HepG2 (cell line): ENCODE data around the gene CNEP1R1. TPM values are rescaled to one million over a fixed set of nuclear protein-coding genes. Genes with fewer than 3 reads are reported as not detected.

ENCODE experiments used
- ATAC-seq: fragments of 200-7000 bp; cut with Tn5 transposase; 3 replicates; pipeline ENCODE4 v1.9.1; 2020; ENCODE audit warnings: mild to moderate bottlenecking, moderate library complexity
- BruUV-seq: library from RNA; stranded (reverse); fragments of 400-500 nt; replicated peaks from 2 replicates; lab custom pipeline; 2021; lab: Mats Ljungman, UMichigan
- CTCF ChIA-PET: fragments of 300-600 bp; formaldehyde crosslinking; extraction: SDS; loops from one replicate; lab custom pipeline; 2021; ENCODE audit warnings: low total read pairs, inconsistent platforms, low intra/inter-chr PET ratio; lab: Yijun Ruan, JAX
- POLR2A ChIA-PET: fragments of 350-600 bp; sonication (Branson Sonifier 250); formaldehyde crosslinking; loops from one replicate; lab custom pipeline; 2020; ENCODE audit warnings: antibody characterized with exemption, inconsistent platforms; lab: Yijun Ruan, JAX
- DNase-seq: peaks from one replicate; pipeline ENCODE4 v3.0.0-alpha.2; 2015; ENCODE audit warnings: low spot score
- FAIRE-seq: peaks from 3 replicates; lab custom pipeline; 2011; peaks lifted over from hg19 to GRCh38; lab: Jason Lieb, UNC
- H2AFZ ChIP-seq: one replicate; pipeline ENCODE4 v1.6.1; 2011; ENCODE audit warnings: low read length, inconsistent platforms
- H3K27ac ChIP-seq: fragments of 300-600 bp; 3 replicates; pipeline ENCODE4 v1.8.0; 2011; ENCODE audit warnings: mixed run types, mild to moderate bottlenecking, mixed read lengths, low read length, inconsistent platforms; ENCODE audit not compliant: insufficient read depth; ENCODE audit errors: extremely low read length
- H3K27me3 ChIP-seq, 2 experiments: fragments of 200-600 bp in 1 of 2; 2 replicates in 1 of 2; 3 replicates in 1 of 2; pipeline versions ENCODE4 v1.6.0 to v1.8.0; 2011; ENCODE audit warnings: low read length in 2 of 2, mild to moderate bottlenecking in 2 of 2, moderate library complexity in 2 of 2, inconsistent platforms in 1 of 2; ENCODE audit not compliant: insufficient read depth in 2 of 2, control insufficient read depth in 1 of 2
- H3K36me3 ChIP-seq, 2 experiments: fragments of 200-600 bp in 1 of 2; replicated peaks in 1 of 2; 2 replicates in 1 of 2; 3 replicates in 1 of 2; pipeline versions ENCODE4 v1.5.1 to v1.8.0; 2011; ENCODE audit warnings: low read length in 2 of 2, inconsistent platforms in 1 of 2; ENCODE audit not compliant: insufficient read depth in 2 of 2, control insufficient read depth in 1 of 2
- H3K4me1 ChIP-seq: 2 replicates; pipeline ENCODE4 v1.5.1; 2012; ENCODE audit warnings: low read length, inconsistent platforms; ENCODE audit not compliant: insufficient read depth
- H3K4me2 ChIP-seq: 2 replicates; pipeline ENCODE4 v1.6.0; 2011; ENCODE audit warnings: low read depth, low read length, inconsistent platforms
- H3K4me3 ChIP-seq, 3 experiments: fragments of 200-600 bp in 1 of 3; sonication (generic), shearing (Covaris generic) in 1 of 3; replicated peaks in 1 of 3; 2 replicates each; pipeline ENCODE4 v1.5.1; 2011 to 2016; ENCODE audit warnings: low read length in 3 of 3, inconsistent platforms in 2 of 3, low read depth in 2 of 3, mild to moderate bottlenecking in 2 of 3, control low read depth in 1 of 3, mixed read lengths in 1 of 3; ENCODE audit not compliant: insufficient read depth in 1 of 3
- H3K79me2 ChIP-seq: one replicate; pipeline ENCODE4 v1.6.1; 2011; ENCODE audit warnings: low read length, inconsistent platforms; ENCODE audit not compliant: insufficient read depth
- H3K9ac ChIP-seq: 2 replicates; pipeline ENCODE4 v1.6.0; 2011; ENCODE audit warnings: mild to moderate bottlenecking, low read depth, low read length, inconsistent platforms; ENCODE audit not compliant: insufficient read depth
- H3K9me3 ChIP-seq: 2 replicates; pipeline ENCODE4 v1.5.1; 2012; ENCODE audit warnings: mild to moderate bottlenecking, low read length
- H4K20me1 ChIP-seq: 2 replicates; pipeline ENCODE4 v1.6.0; 2011; ENCODE audit warnings: inconsistent platforms, mild to moderate bottlenecking, low read length, moderate library complexity; ENCODE audit not compliant: insufficient read depth
- ARNT ChIP-seq: fragments of 450-650 bp; IDR thresholded peaks from 2 replicates; pipeline ENCODE4 v1.6.1; 2017
- DNMT3B ChIP-seq: conservative IDR thresholded peaks from 2 replicates; pipeline ENCODE4 v1.6.1; 2016; ENCODE audit warnings: missing biosample characterization, control low read depth
- HMG20B ChIP-seq: conservative IDR thresholded peaks from 2 replicates; pipeline ENCODE4 v1.6.1; 2016; ENCODE audit warnings: missing genetic modification reagents, missing compliant biosample characterization
- IKZF5 ChIP-seq: IDR thresholded peaks from 2 replicates; pipeline ENCODE4 v1.6.1; 2018; ENCODE audit warnings: missing genetic modification reagents, mild to moderate bottlenecking, missing compliant biosample characterization
- PAF1 ChIP-seq: IDR thresholded peaks from 2 replicates; pipeline ENCODE4 v1.6.1; 2016; ENCODE audit warnings: missing genetic modification reagents, missing compliant biosample characterization
- RBM22 ChIP-seq: fragments of 200-400 bp; formaldehyde crosslinking; optimal IDR thresholded peaks from 2 replicates; pipeline ENCODE3; 2017; ENCODE audit warnings: mild to moderate bottlenecking, low read length, moderate library complexity
- SAFB2 ChIP-seq: sonication (generic); formaldehyde crosslinking; IDR thresholded peaks from 2 replicates; pipeline ENCODE4 v1.5.1; 2020; ENCODE audit warnings: missing genetic modification reagents, low read depth, mild to moderate bottlenecking, borderline replicate concordance
- SALL1 ChIP-seq: sonication (generic); formaldehyde crosslinking; IDR thresholded peaks from 2 replicates; pipeline ENCODE4 v1.8.0; 2022; ENCODE audit warnings: mild to moderate bottlenecking, missing genetic modification reagents
- SMARCC2 ChIP-seq: fragments of 450-650 bp; IDR thresholded peaks from 2 replicates; pipeline ENCODE4 v1.6.1; 2017; ENCODE audit warnings: antibody characterized with exemption, mild to moderate bottlenecking
- TOPORS ChIP-seq: sonication (generic); formaldehyde crosslinking; IDR thresholded peaks from 2 replicates; pipeline ENCODE4 v1.8.0; 2023; ENCODE audit warnings: mild to moderate bottlenecking, missing genetic modification reagents
- ZNF160 ChIP-seq: sonication (generic); formaldehyde crosslinking; IDR thresholded peaks from 2 replicates; pipeline ENCODE4 v1.8.0; 2022; ENCODE audit warnings: mild to moderate bottlenecking, inconsistent platforms, missing genetic modification reagents
- ZNF468 ChIP-seq: sonication (generic); formaldehyde crosslinking; IDR thresholded peaks from 2 replicates; pipeline ENCODE4 v1.8.0; 2022; ENCODE audit warnings: mild to moderate bottlenecking, moderate library complexity, missing genetic modification reagents
- ZNF550 ChIP-seq: sonication (generic); formaldehyde crosslinking; IDR thresholded peaks from 2 replicates; pipeline ENCODE4 v1.4.0; 2020; ENCODE audit warnings: mild to moderate bottlenecking, missing genetic modification reagents, borderline replicate concordance
- ZNF562 ChIP-seq: sonication (generic); formaldehyde crosslinking; IDR thresholded peaks from 2 replicates; pipeline ENCODE4 v1.8.0; 2022; ENCODE audit warnings: missing genetic modification reagents, borderline replicate concordance
- ZNF720 ChIP-seq: sonication (generic); formaldehyde crosslinking; IDR thresholded peaks from 2 replicates; pipeline ENCODE4 v1.4.0; 2020; ENCODE audit warnings: missing genetic modification reagents
- ZNF749 ChIP-seq: sonication (generic); formaldehyde crosslinking; IDR thresholded peaks from 2 replicates; pipeline ENCODE4 v1.8.0; 2022; ENCODE audit warnings: mild to moderate bottlenecking, missing genetic modification reagents, moderate library complexity, borderline replicate concordance
- ZNF761 ChIP-seq: sonication (generic); formaldehyde crosslinking; conservative IDR thresholded peaks from 2 replicates; pipeline ENCODE4 v1.4.0; 2020; ENCODE audit warnings: mild to moderate bottlenecking, missing genetic modification reagents
- ZSCAN22 ChIP-seq: sonication (generic); formaldehyde crosslinking; IDR thresholded peaks from 2 replicates; pipeline ENCODE4 v1.4.0; 2020; ENCODE audit warnings: mild to moderate bottlenecking, missing genetic modification reagents
- WGBS: methylation state at CpG from one replicate; pipeline ENCODE4 v1.1.6; 2017; ENCODE audit warnings: low lambda C conversion rate; 5-methylcytosine and 5-hydroxymethylcytosine counted together
- in situ Hi-C: cut with HindIII; loops from 2 replicates; pipeline ENCODE4 v1.10.0; 2017; ENCODE audit warnings: low pct_unique_long_range_greater_than_20kb; ENCODE audit not compliant: extremely low pct_ligation_motif_present
- intact Hi-C: fragments of 100-400 bp; cut with micrococcal nuclease; formaldehyde crosslinking; loops from one replicate; pipeline ENCODE4 v1.10.0; 2022; ENCODE audit not compliant: unreplicated experiment
- polyA plus RNA-seq, 8 experiments: library from polyadenylated mRNA; depleted of rRNA in 3 of 8; stranded (reverse) in 7 of 8; unstranded in 1 of 8; fragments of >200 nt; fragmentation: Illumina TruSeq in 4 of 8; extraction: Trizol in 4 of 8; gene quantifications; 2 replicates each; pipeline versions ENCODE4 v1.2.1 to v1.2.3, GENCODE V29; 2011 to 2016; ENCODE audit warnings: low read depth in 4 of 8, missing spikeins in 1 of 8, mixed read lengths in 1 of 8; ENCODE audit not compliant: insufficient read depth in 1 of 8
- total RNA-seq, 5 experiments: library from RNA; depleted of rRNA; stranded (reverse); fragments of >200 nt; fragmentation: Illumina TruSeq; extraction: Trizol; gene quantifications; 2 replicates each; pipeline ENCODE4 v1.2.3, GENCODE V29; 2016; ENCODE audit warnings: low read depth in 1 of 5
- TF ChIP-seq, protein P1 (sequence below): IDR thresholded peaks from 2 replicates; pipeline ENCODE4 v1.6.1; 2012; ENCODE audit warnings: low read length, improper control_type of control experiment
- TF ChIP-seq, protein P2 (sequence below): sonication (generic); formaldehyde crosslinking; IDR thresholded peaks from 2 replicates; pipeline ENCODE4 v1.8.1; 2023; ENCODE audit warnings: mild to moderate bottlenecking, missing genetic modification reagents

CNEP1R1 gene
- total and polyA plus RNA-seq, 2 of the 13 experiments (the other 11 are each of a cell fraction or from before 2014, with no cell fraction given): 23.6 to 26.8 TPM

DNA sequence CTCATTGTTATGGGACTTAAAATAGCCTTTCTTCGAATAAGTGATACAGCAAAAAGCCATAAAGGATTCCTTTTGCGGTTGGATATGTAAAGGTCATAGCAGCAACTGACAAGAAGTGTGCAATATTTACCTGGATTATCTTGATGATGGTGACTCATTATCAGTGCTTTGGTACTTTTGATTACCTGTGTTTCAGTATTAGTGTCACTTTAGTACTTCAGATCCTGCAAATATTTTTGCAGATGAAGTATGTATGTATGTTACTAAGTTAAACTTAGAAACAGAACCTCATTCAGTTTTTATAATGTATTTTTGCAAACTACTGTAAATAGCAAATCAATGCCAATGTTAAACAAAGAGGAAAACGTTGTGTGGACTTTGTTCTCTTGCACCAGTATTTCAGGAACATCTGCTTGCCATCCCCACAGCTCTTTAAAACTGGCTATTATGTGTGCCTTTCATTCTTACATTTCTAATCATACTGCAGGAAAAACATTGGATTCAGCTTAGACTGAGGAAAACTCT lies 10.5 kb downstream of the CNEP1R1 start:
- ChIA-PET POLR2A (interaction anchor here (2.7 to 2.8 kb wide), 2 partner anchors 11 to 30 kb away, joined by 17 to 24 read pairs; partner anchors contain the start of genes CNEP1R1 and HEATR3), CTCF (no interaction called here)
- peak; percentile 93 for DNase-seq
- peaks cover 1 to 23% of the 10 kb centered on the region in 2 experiments; a peak in 4 of 5 replicates for H3K36me3 ChIP-seq
- H4K20me1 ChIP-seq: no peaks in the 10 kb centered on the region
- intact Hi-C loops (loop anchor here (1.0 kb wide), 2 partner anchors 10 to 30 kb away; partner anchors contain the start of genes CNEP1R1 and HEATR3), in situ Hi-C loops (loop anchor here (25.0 kb wide), 1 partner anchor 327 kb away; the partner anchor contains the start of gene BRD7)
- H3K9me3 ChIP-seq: no peaks in the 10 kb centered on the region
- H3K4me1 ChIP-seq: peaks cover 69% of the 10 kb centered on the region
- peak overlapping the region; percentile 25; the same call in 1 of the 2 replicates for H3K9ac ChIP-seq
- H3K4me3 ChIP-seq: peak overlapping the region in 2 of 3 experiments; percentile 24 to 32; a peak in 1 of 6 replicates
- H3K4me2 ChIP-seq: peak overlapping the region; percentile 50
- no TSS peak for BruUV-seq
- H3K27ac ChIP-seq: peak overlapping the region; percentile 81
- FAIRE-seq: peak; percentile 83
- H2AFZ ChIP-seq: no peak overlapping the region
- no peaks in the 10 kb centered on the region for H3K27me3 ChIP-seq
- WGBS: under 1% methylated on average over 3 of the region's 3 CpGs
- ATAC-seq: peak; percentile 81
- H3K79me2 ChIP-seq: no peaks in the 10 kb centered on the region
- TF ChIP-seq PAF1 (CRISPR knock-in tag) (no peak), ZNF720 (CRISPR knock-in tag) (no peak), SMARCC2 (0 out of 2 replicates have a peak, but pooled peaks have one; percentile 56), HMG20B (CRISPR knock-in tag) (peak; percentile 72; the same call in 1 of the 2 replicates), ZNF160 (no peak), ZNF550 (no peak), ZNF562 (no peak), ZNF468 (CRISPR knock-in tag) (no peak), ZNF761 (CRISPR knock-in tag) (no peak), RBM22 (no peak), ARNT (no peak), ZNF749 (CRISPR knock-in tag) (no peak), SAFB2 (no peak), SALL1 (CRISPR knock-in tag) (peak; percentile 15; the same call in 1 of the 2 replicates), IKZF5 (no peak; the same call in 1 of the 2 replicates), ZSCAN22 (CRISPR knock-in tag) (no peak), TOPORS (no peak), DNMT3B (CRISPR knock-in tag) (no peak)
- TF ChIP-seq, protein P1, sequence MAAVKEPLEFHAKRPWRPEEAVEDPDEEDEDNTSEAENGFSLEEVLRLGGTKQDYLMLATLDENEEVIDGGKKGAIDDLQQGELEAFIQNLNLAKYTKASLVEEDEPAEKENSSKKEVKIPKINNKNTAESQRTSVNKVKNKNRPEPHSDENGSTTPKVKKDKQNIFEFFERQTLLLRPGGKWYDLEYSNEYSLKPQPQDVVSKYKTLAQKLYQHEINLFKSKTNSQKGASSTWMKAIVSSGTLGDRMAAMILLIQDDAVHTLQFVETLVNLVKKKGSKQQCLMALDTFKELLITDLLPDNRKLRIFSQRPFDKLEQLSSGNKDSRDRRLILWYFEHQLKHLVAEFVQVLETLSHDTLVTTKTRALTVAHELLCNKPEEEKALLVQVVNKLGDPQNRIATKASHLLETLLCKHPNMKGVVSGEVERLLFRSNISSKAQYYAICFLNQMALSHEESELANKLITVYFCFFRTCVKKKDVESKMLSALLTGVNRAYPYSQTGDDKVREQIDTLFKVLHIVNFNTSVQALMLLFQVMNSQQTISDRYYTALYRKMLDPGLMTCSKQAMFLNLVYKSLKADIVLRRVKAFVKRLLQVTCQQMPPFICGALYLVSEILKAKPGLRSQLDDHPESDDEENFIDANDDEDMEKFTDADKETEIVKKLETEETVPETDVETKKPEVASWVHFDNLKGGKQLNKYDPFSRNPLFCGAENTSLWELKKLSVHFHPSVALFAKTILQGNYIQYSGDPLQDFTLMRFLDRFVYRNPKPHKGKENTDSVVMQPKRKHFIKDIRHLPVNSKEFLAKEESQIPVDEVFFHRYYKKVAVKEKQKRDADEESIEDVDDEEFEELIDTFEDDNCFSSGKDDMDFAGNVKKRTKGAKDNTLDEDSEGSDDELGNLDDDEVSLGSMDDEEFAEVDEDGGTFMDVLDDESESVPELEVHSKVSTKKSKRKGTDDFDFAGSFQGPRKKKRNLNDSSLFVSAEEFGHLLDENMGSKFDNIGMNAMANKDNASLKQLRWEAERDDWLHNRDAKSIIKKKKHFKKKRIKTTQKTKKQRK: no peak
- TF ChIP-seq, protein P2, sequence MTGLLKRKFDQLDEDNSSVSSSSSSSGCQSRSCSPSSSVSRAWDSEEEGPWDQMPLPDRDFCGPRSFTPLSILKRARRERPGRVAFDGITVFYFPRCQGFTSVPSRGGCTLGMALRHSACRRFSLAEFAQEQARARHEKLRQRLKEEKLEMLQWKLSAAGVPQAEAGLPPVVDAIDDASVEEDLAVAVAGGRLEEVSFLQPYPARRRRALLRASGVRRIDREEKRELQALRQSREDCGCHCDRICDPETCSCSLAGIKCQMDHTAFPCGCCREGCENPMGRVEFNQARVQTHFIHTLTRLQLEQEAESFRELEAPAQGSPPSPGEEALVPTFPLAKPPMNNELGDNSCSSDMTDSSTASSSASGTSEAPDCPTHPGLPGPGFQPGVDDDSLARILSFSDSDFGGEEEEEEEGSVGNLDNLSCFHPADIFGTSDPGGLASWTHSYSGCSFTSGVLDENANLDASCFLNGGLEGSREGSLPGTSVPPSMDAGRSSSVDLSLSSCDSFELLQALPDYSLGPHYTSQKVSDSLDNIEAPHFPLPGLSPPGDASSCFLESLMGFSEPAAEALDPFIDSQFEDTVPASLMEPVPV: no peak; the same call in 1 of the 2 replicates
